Gastroesophageal sphincter (tissue), 3 donors: Measurements from ENCODE around the gene STXBP4.

Source experiments
- EP300 ChIP-seq: sonication (generic); formaldehyde crosslinking; IDR thresholded peaks from one replicate; pipeline ENCODE4 v1.6.1; 2017; ENCODE audit warnings: antibody characterized with exemption, mild to moderate bottlenecking
- POLR2A ChIP-seq, 2 donors: fragments of 450-650 bp; IDR thresholded peaks; one replicate each; pipeline ENCODE4 v1.6.1; 2017; ENCODE audit warnings: antibody characterized with exemption in 2 of 2, mild to moderate bottlenecking in 2 of 2, moderate library complexity in 1 of 2
- TF ChIP-seq, protein P1 (sequence below), 4 experiments: fragments of 200-600 bp in 2 of 4; fragments of 450-650 bp in 2 of 4; sonication (generic) in 1 of 4; IDR thresholded peaks; one replicate each; pipeline ENCODE4 v1.5.1; 2017 to 2019; ENCODE audit warnings: antibody characterized with exemption in 4 of 4, mild to moderate bottlenecking in 2 of 4, moderate library complexity in 2 of 4

DNA sequence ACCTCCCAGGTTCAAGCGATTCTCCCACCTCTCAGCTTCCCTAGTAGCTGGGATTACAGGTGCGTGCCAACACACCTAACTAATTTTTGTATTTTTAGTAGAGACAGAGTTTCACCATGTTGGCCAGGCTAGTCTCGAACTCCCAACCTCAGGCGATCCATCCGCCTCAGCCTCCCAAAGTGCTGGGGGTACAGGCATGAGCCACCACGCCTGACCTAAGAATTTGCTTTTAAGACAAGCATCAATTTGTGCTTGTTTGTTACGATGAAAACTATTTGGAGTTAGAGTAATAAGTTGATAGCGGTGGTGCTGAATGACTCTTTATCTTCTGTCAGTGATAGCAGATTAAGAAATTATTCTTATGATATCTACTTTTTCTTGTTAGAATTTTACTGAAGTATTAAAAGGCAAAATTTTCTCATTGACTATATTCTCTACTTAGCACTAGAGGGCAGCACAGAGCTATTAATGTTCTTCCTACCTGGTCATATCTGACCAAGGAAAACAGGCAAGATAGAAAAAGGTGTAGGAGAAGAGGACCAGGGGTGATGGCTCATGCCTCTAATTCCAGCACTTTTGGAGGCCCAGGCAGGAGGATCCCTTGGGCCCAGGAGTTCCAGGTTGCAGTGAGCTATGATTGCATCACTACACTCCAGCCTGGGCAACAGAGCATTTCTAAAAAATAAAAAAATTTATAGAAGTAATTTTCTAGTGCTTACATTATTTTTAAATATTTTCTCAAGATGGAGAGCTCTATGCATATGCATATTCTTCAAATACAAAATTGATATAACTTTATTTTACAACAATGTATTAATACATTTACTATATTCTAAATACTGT lies 24.5 kb downstream of the STXBP4 start:
- TF ChIP-seq, protein P1, sequence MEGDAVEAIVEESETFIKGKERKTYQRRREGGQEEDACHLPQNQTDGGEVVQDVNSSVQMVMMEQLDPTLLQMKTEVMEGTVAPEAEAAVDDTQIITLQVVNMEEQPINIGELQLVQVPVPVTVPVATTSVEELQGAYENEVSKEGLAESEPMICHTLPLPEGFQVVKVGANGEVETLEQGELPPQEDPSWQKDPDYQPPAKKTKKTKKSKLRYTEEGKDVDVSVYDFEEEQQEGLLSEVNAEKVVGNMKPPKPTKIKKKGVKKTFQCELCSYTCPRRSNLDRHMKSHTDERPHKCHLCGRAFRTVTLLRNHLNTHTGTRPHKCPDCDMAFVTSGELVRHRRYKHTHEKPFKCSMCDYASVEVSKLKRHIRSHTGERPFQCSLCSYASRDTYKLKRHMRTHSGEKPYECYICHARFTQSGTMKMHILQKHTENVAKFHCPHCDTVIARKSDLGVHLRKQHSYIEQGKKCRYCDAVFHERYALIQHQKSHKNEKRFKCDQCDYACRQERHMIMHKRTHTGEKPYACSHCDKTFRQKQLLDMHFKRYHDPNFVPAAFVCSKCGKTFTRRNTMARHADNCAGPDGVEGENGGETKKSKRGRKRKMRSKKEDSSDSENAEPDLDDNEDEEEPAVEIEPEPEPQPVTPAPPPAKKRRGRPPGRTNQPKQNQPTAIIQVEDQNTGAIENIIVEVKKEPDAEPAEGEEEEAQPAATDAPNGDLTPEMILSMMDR (IDR thresholded peaks at IDR 0.05), result peak; percentile 46 to 64 (median 58)
- no peak for TF ChIP-seq POLR2A (IDR thresholded peaks at IDR 0.05)
- no peak for TF ChIP-seq EP300
